Pancreas (tissue), 10 donors: Measurements from ENCODE around the gene UNC5B. TPM values are rescaled to one million over a fixed set of nuclear protein-coding genes. Genes with fewer than 3 reads are reported as not detected.
A peak's percentile ranks its signal among the peaks of the same experiment; 100 is the strongest.
"Not testable (repeated sequence)": the region's sequence is repeated elsewhere in the genome, so short reads cannot be mapped to it uniquely, and the experiment has no call there.

Source experiments
- ATAC-seq, 4 donors: fragments of 200-7000 bp; cut with Tn5 transposase; one replicate each; pipeline versions ENCODE4 v1.8.0 to v1.9.1; 2020; ENCODE audit warnings: mild to moderate bottlenecking in 4 of 4, moderate library complexity in 4 of 4
- DNase-seq, 6 donors: peaks; one replicate each; pipeline ENCODE4 v3.0.0-alpha.2; 2020
- FAIRE-seq: peaks from 2 replicates; lab custom pipeline; 2012; peaks lifted over from hg19 to GRCh38; lab: Jason Lieb, UNC
- H3K27ac ChIP-seq, 4 donors: fragments of 200-600 bp; sonication (generic); 1 replicate in 3 of 4; 2 replicates in 1 of 4; pipeline versions ENCODE4 v1.5.0 to v1.8.0; 2020
- H3K27me3 ChIP-seq, 4 donors: fragments of 200-600 bp; one replicate each; pipeline ENCODE4 v1.8.0; 2021
- H3K36me3 ChIP-seq, 3 donors: fragments of 200-600 bp; sonication (generic) in 1 of 3; one replicate each; pipeline versions ENCODE4 v1.5.0 to v1.8.0; 2020 to 2021
- H3K4me1 ChIP-seq, 3 donors: fragments of 200-600 bp; one replicate each; pipeline ENCODE4 v1.8.0; 2021
- H3K4me3 ChIP-seq, 4 donors: fragments of 200-600 bp; sonication (generic) in 2 of 4; one replicate each; pipeline versions ENCODE4 v1.5.0 to v1.8.0; 2020 to 2021
- H3K9me3 ChIP-seq, 4 donors: fragments of 200-600 bp; one replicate each; pipeline ENCODE4 v1.8.0; 2021
- WGBS, 2 donors: extraction: QIAGEN DNeasy Blood & Tissue Kit; methylation state at CpG; one replicate each; pipeline ENCODE4 v1.1.7; 2013; 5-methylcytosine and 5-hydroxymethylcytosine counted together
- intact Hi-C, 3 donors: fragments of 100-400 bp; cut with DNase I; formaldehyde crosslinking; loops; one replicate each; pipeline versions ENCODE4 v1.11.1 to v1.14.2; 2022
- polyA plus RNA-seq, 2 donors: library from polyadenylated mRNA; stranded (reverse); fragments of 200-250 nt; gene quantifications; one replicate each; pipeline ENCODE4 v1.2.3, GENCODE V29; 2013
- total RNA-seq, 6 donors: library from RNA; stranded (reverse); fragmentation: NEBNext Ultra II Directional in 4 of 6; extraction: Animal tissue kit (Norgen Biotek cat#: 25700) in 4 of 6; gene quantifications; one replicate each; pipeline versions ENCODE4 v1.2.1 to v1.2.4, GENCODE V29; 2021 to 2023
- TF ChIP-seq, protein P1 (sequence below), 4 donors: fragments of 200-600 bp; sonication (generic) in 3 of 4; IDR thresholded peaks; one replicate each; pipeline versions ENCODE4 v1.5.0 to v1.8.0; 2021; ENCODE audit warnings: antibody characterized with exemption in 4 of 4
- donor health status: healthy with polysubstance abuse.
- donor health status: DM: no; HTN: no; CAD: no; lungs with moderate emphysema.
- donor health status: DM: no; HTN: no; CAD: no.
- donor health status: control.
- donor health status: control.
- donor health status: Bipolar disorder and iron deficiency.
- donor health status: DM: yes; HTN: yes; CAD: no.
- donor health status: DM: no; HTN: no; CAD: no.
- donor health status: DM: no; HTN: no; CAD: no.
- donor health status: DM: yes; HTN: yes; CAD: no.

Gene UNC5B
- total and polyA plus RNA-seq, 8 donors = 2.4 to 7.7 (median 4.2) TPM

DNA sequence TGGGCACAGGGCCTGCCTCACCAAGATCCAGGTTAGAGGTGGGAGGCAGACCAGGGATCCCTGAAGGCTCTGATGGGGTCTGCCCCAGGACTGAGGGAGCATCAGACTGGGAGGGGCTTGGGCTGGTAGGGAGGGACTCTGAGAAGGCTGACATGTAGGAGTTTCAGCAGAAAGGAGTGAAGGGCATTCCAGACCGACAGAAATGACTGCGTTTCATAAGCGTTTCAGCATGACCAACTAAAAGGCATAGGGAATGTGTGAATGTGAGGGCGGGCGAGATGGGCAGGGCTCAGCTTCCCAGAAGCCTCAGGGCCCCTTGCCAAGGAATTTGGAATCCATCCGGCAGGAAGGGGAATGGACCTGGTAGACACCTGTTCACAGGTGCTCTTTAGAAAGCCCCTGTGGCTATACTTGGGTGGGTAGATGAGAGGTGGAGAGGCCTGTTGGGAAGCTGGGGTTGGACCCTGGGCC, 81.8 kb downstream of the UNC5B start:
- H3K27ac ChIP-seq = no peak overlapping the region
- no peak for ATAC-seq
- H3K4me1 ChIP-seq = no peaks in the 10 kb centered on the region
- WGBS, 2 donors = 87 to 92% methylated on average over 6 of the region's 6 CpGs
- H3K36me3 ChIP-seq = no peaks in the 10 kb centered on the region
- FAIRE-seq = no peak
- peak in 1 of 6 donors; percentile 31 for DNase-seq
- TF ChIP-seq, protein P1, sequence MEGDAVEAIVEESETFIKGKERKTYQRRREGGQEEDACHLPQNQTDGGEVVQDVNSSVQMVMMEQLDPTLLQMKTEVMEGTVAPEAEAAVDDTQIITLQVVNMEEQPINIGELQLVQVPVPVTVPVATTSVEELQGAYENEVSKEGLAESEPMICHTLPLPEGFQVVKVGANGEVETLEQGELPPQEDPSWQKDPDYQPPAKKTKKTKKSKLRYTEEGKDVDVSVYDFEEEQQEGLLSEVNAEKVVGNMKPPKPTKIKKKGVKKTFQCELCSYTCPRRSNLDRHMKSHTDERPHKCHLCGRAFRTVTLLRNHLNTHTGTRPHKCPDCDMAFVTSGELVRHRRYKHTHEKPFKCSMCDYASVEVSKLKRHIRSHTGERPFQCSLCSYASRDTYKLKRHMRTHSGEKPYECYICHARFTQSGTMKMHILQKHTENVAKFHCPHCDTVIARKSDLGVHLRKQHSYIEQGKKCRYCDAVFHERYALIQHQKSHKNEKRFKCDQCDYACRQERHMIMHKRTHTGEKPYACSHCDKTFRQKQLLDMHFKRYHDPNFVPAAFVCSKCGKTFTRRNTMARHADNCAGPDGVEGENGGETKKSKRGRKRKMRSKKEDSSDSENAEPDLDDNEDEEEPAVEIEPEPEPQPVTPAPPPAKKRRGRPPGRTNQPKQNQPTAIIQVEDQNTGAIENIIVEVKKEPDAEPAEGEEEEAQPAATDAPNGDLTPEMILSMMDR (IDR thresholded peaks at IDR 0.05) = no peak
- intact Hi-C loops = no loop called here
- no peaks in the 10 kb centered on the region for H3K27me3 ChIP-seq
- no peaks in the 10 kb centered on the region for H3K9me3 ChIP-seq
- no peak overlapping the region for H3K4me3 ChIP-seq

DNA sequence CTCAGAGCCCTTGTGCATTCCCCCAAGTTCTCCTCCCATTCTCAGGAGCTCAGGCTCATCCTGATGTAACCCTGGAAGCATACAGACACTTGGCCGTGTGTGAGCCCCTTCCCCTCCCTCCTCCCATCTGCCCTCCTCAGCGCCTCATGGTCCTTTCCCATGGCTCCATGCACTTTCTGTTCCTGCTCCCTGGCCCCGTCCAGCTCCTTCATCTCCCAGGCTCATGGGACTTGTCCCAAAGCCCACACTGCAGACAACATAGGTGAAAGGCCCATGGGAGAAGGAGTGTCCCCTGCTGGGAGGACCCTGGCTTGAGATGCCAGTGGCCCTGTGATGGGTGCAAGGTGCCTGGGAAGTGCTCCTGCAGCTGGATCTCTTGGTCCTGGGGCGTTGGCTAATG, 82.5 kb downstream of the UNC5B start:
- FAIRE-seq = no peak
- WGBS, 2 donors = 87 to 90% methylated on average over 4 of the region's 4 CpGs
- intact Hi-C loops = no loop called here

DNA sequence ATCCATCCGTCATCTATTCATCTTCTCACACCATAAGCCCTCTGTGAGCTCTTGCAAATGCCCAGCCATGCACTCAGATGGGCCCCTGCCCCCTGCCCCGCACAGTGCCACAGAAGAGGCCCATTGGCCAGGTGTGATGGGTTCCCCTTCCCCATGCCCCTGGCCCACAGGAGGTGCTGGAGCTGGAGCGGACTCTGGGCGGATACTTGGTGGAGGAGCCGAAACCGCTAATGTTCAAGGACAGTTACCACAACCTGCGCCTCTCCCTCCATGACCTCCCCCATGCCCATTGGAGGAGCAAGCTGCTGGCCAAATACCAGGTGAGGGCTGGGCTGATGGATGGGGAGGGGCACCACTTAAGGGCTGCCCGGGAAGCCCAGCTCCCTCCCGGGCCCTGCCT, 83.3 kb downstream of the UNC5B start:
- no peak for FAIRE-seq
- no peaks in the 10 kb centered on the region for H3K27me3 ChIP-seq

More for the DNA sequence above, 82.5 kb downstream of the UNC5B start:
- no peak overlapping the region for H3K4me3 ChIP-seq
- no peaks in the 10 kb centered on the region for H3K36me3 ChIP-seq
- TF ChIP-seq, protein P1 (IDR thresholded peaks at IDR 0.05) = no peak
- no peaks in the 10 kb centered on the region for H3K9me3 ChIP-seq
- ATAC-seq (no peak), DNase-seq (peak in 1 of 6 donors; percentile 34)
- no peaks in the 10 kb centered on the region for H3K4me1 ChIP-seq
- H3K27ac ChIP-seq = no peak overlapping the region
- no peaks in the 10 kb centered on the region for H3K27me3 ChIP-seq

DNA sequence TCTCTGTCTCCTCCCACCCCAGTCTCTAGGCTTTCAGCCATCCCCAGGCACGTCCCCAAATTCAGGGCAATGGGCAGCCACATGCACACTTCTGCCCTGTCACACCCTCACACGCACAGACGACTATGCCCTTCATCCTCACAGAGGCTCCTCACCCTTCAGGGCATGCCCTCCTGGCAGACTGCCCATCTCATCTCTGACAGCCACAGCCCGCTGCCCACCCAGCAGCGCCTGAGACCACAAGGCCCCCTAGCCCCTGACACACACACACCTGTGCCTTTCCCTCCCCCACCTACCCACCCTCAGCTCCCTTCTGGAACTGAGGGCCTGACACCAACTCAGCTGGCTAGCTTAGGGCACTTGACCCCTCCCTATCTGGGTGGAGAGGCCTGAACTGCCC, 83.7 kb downstream of the UNC5B start:
- no peak overlapping the region for H3K4me3 ChIP-seq
- no peaks in the 10 kb centered on the region for H3K9me3 ChIP-seq
- TF ChIP-seq, protein P1 (IDR thresholded peaks at IDR 0.05) = no peak
- no peaks in the 10 kb centered on the region for H3K27me3 ChIP-seq
- intact Hi-C loops = no loop called here
- H3K27ac ChIP-seq = no peak overlapping the region
- FAIRE-seq (no peak), ATAC-seq (no peak), DNase-seq (no peak)
- 68 to 82% methylated on average over 5 of the region's 5 CpGs for WGBS, 2 donors
- no peaks in the 10 kb centered on the region for H3K4me1 ChIP-seq
- H3K36me3 ChIP-seq = no peaks in the 10 kb centered on the region

More for the DNA sequence above, 83.3 kb downstream of the UNC5B start:
- TF ChIP-seq, protein P1 (IDR thresholded peaks at IDR 0.05) = no peak
- no peak for ATAC-seq
- Histone ChIP-seq H3K4me3 (no peak overlapping the region), H3K27ac (no peak overlapping the region), H3K36me3 (no peaks in the 10 kb centered on the region), H3K4me1 (no peaks in the 10 kb centered on the region), H3K9me3 (no peaks in the 10 kb centered on the region)
- peak in 1 of 6 donors; percentile 46 for DNase-seq
- intact Hi-C loops = no loop called here
- 91 to 95% methylated on average over 9 of the region's 9 CpGs for WGBS, 2 donors

DNA sequence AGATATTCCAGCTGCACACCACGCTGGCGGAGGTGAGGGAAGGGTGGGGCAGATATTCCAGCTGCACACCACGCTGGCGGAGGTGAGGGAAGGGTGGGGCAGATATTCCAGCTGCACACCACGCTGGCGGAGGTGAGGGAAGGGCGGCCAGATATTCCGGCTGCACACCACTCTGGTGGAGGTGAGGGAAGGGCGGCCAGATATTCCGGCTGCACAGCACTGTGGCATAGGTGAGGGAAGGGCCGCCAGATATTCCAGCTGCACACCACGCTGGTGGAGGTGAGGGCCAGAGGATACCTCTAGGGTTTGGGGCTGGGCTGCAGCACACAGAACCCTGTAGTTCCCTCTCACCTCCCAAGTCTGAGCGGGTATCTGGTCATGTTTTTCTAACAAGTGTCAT, 84.4 kb downstream of the UNC5B start:
- H3K9me3 ChIP-seq, H3K4me1 ChIP-seq, H3K27ac ChIP-seq, FAIRE-seq, H3K27me3 ChIP-seq, H3K36me3 ChIP-seq, ATAC-seq, intact Hi-C loops, H3K4me3 ChIP-seq: not testable (repeated sequence)
- DNase-seq = peak in 1 of 6 donors; percentile 22
- 89 to 94% methylated on average over 13 of the region's 13 CpGs for WGBS, 2 donors
